A673 (cell line): ENCODE measurements around the gene PCDHA5. TPM values are rescaled to one million over a fixed set of nuclear protein-coding genes. Genes with fewer than 3 reads are reported as not detected.
"Not testable (repeated sequence)": the region's sequence is repeated elsewhere in the genome, so short reads cannot be mapped to it uniquely, and the experiment has no call there.

Experiments
- BruUV-seq: library from RNA; stranded (reverse); fragments of 400-500 nt; replicated peaks from 2 replicates; lab custom pipeline; 2021; lab: Mats Ljungman, UMichigan
- CTCF ChIA-PET: fragments of 300-600 bp; sonication (Branson Sonifier 250); formaldehyde crosslinking; loops from one replicate; lab custom pipeline; 2022; ENCODE audit warnings: antibody characterized with exemption; lab: Charles Lee
- POLR2A ChIA-PET: fragments of 300-600 bp; sonication (Branson Sonifier 250); formaldehyde crosslinking; loops from one replicate; lab custom pipeline; 2022; ENCODE audit warnings: antibody characterized with exemption; ENCODE audit not compliant: low non-redundant PET; lab: Charles Lee
- DNase-seq: peaks from one replicate; pipeline ENCODE4 v3.0.0-alpha.2; 2015; ENCODE audit warnings: low spot score
- H3K27ac ChIP-seq: fragments of 200-600 bp; sonication (generic); 2 replicates; pipeline ENCODE4 v1.5.1; 2016; ENCODE audit warnings: mixed run types, low read depth, mild to moderate bottlenecking, mixed read lengths, antibody characterized with exemption, low read length; ENCODE audit not compliant: poor library complexity, severe bottlenecking
- H3K27me3 ChIP-seq: fragments of 200-600 bp; sonication (generic); replicated peaks from 2 replicates; pipeline ENCODE4 v1.6.1; 2017; ENCODE audit warnings: mixed run types, low read depth, mild to moderate bottlenecking, mixed read lengths, antibody characterized with exemption, low read length; ENCODE audit not compliant: insufficient read depth, poor library complexity
- H3K36me3 ChIP-seq: fragments of 200-600 bp; sonication (generic); 2 replicates; pipeline ENCODE4 v1.6.1; 2016; ENCODE audit warnings: mixed run types, mild to moderate bottlenecking, mixed read lengths, antibody characterized with exemption, low read length; ENCODE audit not compliant: insufficient read depth, poor library complexity, severe bottlenecking
- H3K4me1 ChIP-seq: fragments of 200-600 bp; sonication (generic); 2 replicates; pipeline ENCODE4 v1.6.1; 2017; ENCODE audit warnings: mixed run types, mild to moderate bottlenecking, mixed read lengths, antibody characterized with exemption, low read length; ENCODE audit not compliant: insufficient read depth, poor library complexity, severe bottlenecking
- H3K4me3 ChIP-seq: fragments of 200-600 bp; sonication (generic); 2 replicates; pipeline ENCODE4 v1.5.1; 2016; ENCODE audit warnings: low read depth, mixed run types, mild to moderate bottlenecking, mixed read lengths, low read length; ENCODE audit not compliant: poor library complexity, severe bottlenecking
- H3K9me3 ChIP-seq: fragments of 200-600 bp; sonication (generic); 2 replicates; pipeline ENCODE4 v1.6.1; 2016; ENCODE audit warnings: mixed run types, low read depth, mild to moderate bottlenecking, mixed read lengths, antibody characterized with exemption, low read length; ENCODE audit not compliant: poor library complexity, severe bottlenecking
- CTCF ChIP-seq: fragments of 300-800, 200-600 bp; sonication (generic); conservative IDR thresholded peaks from 2 replicates; pipeline ENCODE4 v1.5.1; 2017; ENCODE audit warnings: low read depth, mild to moderate bottlenecking, antibody characterized with exemption, low read length, moderate library complexity, mixed read lengths
- EZH2 ChIP-seq: fragments of 200-600 bp; sonication (generic); IDR thresholded peaks from 2 replicates; pipeline ENCODE4 v1.6.1; 2017; ENCODE audit warnings: borderline replicate concordance, low read depth, mild to moderate bottlenecking, mixed read lengths, antibody characterized with exemption, low read length; ENCODE audit not compliant: poor library complexity, severe bottlenecking
- intact Hi-C: fragments of 100-400 bp; cut with micrococcal nuclease; formaldehyde crosslinking; loops from one replicate; pipeline ENCODE4 v1.10.0; 2022; ENCODE audit not compliant: unreplicated experiment
- total RNA-seq: library from RNA; stranded (reverse); gene quantifications from 2 replicates; pipeline ENCODE4 v1.2.3, GENCODE V29; 2021

Gene PCDHA5
- total RNA-seq, 1 experiment from 2014 or later: 2.1 TPM

- ChIA-PET CTCF (interaction anchor here (1.4 kb wide), 1 partner anchor 36 kb away, joined by 5 read pairs; the partner anchor contains the start of gene PCDHA1), POLR2A (no interaction called here)
- DNase-seq: no peak
- H3K27ac ChIP-seq: no peak overlapping the region
- no peaks in the 10 kb centered on the region for H3K27me3 ChIP-seq
- no peaks in the 10 kb centered on the region for H3K36me3 ChIP-seq
- H3K9me3 ChIP-seq: peaks cover 3% of the 10 kb centered on the region
- H3K4me1 ChIP-seq: no peaks in the 10 kb centered on the region
- H3K4me3 ChIP-seq: peak overlapping the region; percentile 55
- TF ChIP-seq CTCF (no peak), EZH2 (no peak)
- BruUV-seq: no TSS peak
- intact Hi-C loops: no loop called here
These were observed 842 bp downstream of the PCDHA5 start for GRCh38 chr5:140822281-140822629.

GRCh38 chr5:140822969-140823368 lies 1.6 kb downstream of the PCDHA5 start:
- H3K4me1 ChIP-seq, H3K27ac ChIP-seq, DNase-seq, H3K27me3 ChIP-seq, CTCF ChIA-PET, BruUV-seq, H3K36me3 ChIP-seq, intact Hi-C loops, H3K9me3 ChIP-seq, H3K4me3 ChIP-seq, POLR2A ChIA-PET: not testable (repeated sequence)

GRCh38 chr5:140823475-140823874 lies 2.1 kb downstream of the PCDHA5 start:
- CTCF ChIA-PET: no interaction called here

More at GRCh38 chr5:140823475-140823874, 2.1 kb downstream of the PCDHA5 start:
- TF ChIP-seq EZH2: no peak
- TF ChIP-seq CTCF: no peak
- intact Hi-C loops: no loop called here
- BruUV-seq: no TSS peak
- no peaks in the 10 kb centered on the region for H3K27me3 ChIP-seq
- H3K4me3 ChIP-seq: no peak overlapping the region
- H3K36me3 ChIP-seq: no peaks in the 10 kb centered on the region
- POLR2A ChIA-PET: no interaction called here
- H3K27ac ChIP-seq: no peak overlapping the region
- no peak for DNase-seq
- H3K4me1 ChIP-seq: no peaks in the 10 kb centered on the region
- H3K9me3 ChIP-seq: peaks cover 3% of the 10 kb centered on the region
